Endodermal cell (in vitro differentiated cells): ENCODE measurements around the gene CCDC86. TPM values are rescaled to one million over a fixed set of nuclear protein-coding genes. Genes with fewer than 3 reads are reported as not detected.
A peak's percentile ranks its signal among the peaks of the same experiment; 100 is the strongest.

Experiments
- DNase-seq: peaks from one replicate; pipeline ENCODE4 v3.0.0-alpha.2; 2017
- H3K27ac ChIP-seq: 2 replicates; pipeline ENCODE4 v1.5.1; 2013; ENCODE audit warnings: mild to moderate bottlenecking, low read depth, low read length, moderate library complexity
- H3K27me3 ChIP-seq: 2 replicates; pipeline ENCODE4 v1.6.1; 2013; ENCODE audit warnings: mild to moderate bottlenecking, low read length, moderate library complexity; ENCODE audit not compliant: insufficient read depth, control insufficient read depth, poor library complexity, severe bottlenecking
- H3K36me3 ChIP-seq: 2 replicates; pipeline ENCODE4 v1.7.0; 2013; ENCODE audit warnings: mild to moderate bottlenecking, low read length, moderate library complexity; ENCODE audit not compliant: control insufficient read depth, insufficient read depth
- H3K4me1 ChIP-seq: one replicate; pipeline ENCODE4 v1.7.0; 2013; ENCODE audit warnings: low read length; ENCODE audit not compliant: control insufficient read depth, insufficient read depth
- H3K4me3 ChIP-seq: 2 replicates; pipeline ENCODE4 v1.5.1; 2013; ENCODE audit warnings: mild to moderate bottlenecking, low read length, moderate library complexity
- H3K9ac ChIP-seq: 2 replicates; pipeline ENCODE4 v1.6.1; 2013; ENCODE audit warnings: mild to moderate bottlenecking, low read length, moderate library complexity; ENCODE audit not compliant: poor library complexity, severe bottlenecking; ENCODE audit errors: extremely low read depth
- H3K9me3 ChIP-seq: 2 replicates; pipeline ENCODE4 v1.6.1; 2013; ENCODE audit warnings: mild to moderate bottlenecking, low read length, moderate library complexity; ENCODE audit not compliant: control insufficient read depth
- H3K27ac Mint-ChIP-seq: 2 replicates; pipeline ENCODE4 v1.8.0; 2020; ENCODE audit warnings: mixed read lengths
- H3K27me3 Mint-ChIP-seq: 2 replicates; pipeline ENCODE4 v1.8.0; 2021; ENCODE audit warnings: mild to moderate bottlenecking, mixed read lengths; ENCODE audit not compliant: insufficient read depth
- H3K36me3 Mint-ChIP-seq: 2 replicates; pipeline ENCODE4 v1.8.0; 2020; ENCODE audit warnings: low read depth, mixed read lengths
- H3K4me1 Mint-ChIP-seq: 2 replicates; pipeline ENCODE4 v1.8.0; 2020; ENCODE audit warnings: mixed read lengths
- H3K4me3 Mint-ChIP-seq: 2 replicates; pipeline ENCODE4 v1.8.0; 2020; ENCODE audit warnings: mild to moderate bottlenecking, moderate library complexity, mixed read lengths
- H3K9me3 Mint-ChIP-seq: 2 replicates; pipeline ENCODE4 v1.8.0; 2020; ENCODE audit warnings: mild to moderate bottlenecking, mixed read lengths
- CTCF ChIP-seq: fragments of 200-600 bp; sonication (generic); conservative IDR thresholded peaks from 2 replicates; pipeline ENCODE4 v1.5.0; 2021; ENCODE audit warnings: antibody characterized with exemption, mild to moderate bottlenecking
- WGBS, 2 experiments: methylation state at CpG; one replicate each; pipeline versions ENCODE4 v1.1.5 to v1.1.7; 2013; ENCODE audit warnings: missing lambda C conversion rate in 2 of 2, mixed read lengths in 1 of 2; ENCODE audit not compliant: insufficient coverage in 1 of 2, insufficient read length in 1 of 2; 5-methylcytosine and 5-hydroxymethylcytosine counted together
- total RNA-seq, 2 donors: library from RNA; stranded (reverse); fragmentation: NEBNext Ultra II Directional in 1 of 2; extraction: Animal tissue kit (Norgen Biotek cat#: 25700) in 1 of 2; gene quantifications; 2 replicates in 1 of 2; 3 replicates in 1 of 2; pipeline ENCODE4 v1.2.1, GENCODE V29; 2021

Gene CCDC86
- total RNA-seq, 2 donors from 2014 or later, result 22.4 to 27.9 TPM

- no peak overlapping the region for H3K4me3 ChIP-seq
- H3K36me3 Mint-ChIP-seq, result no peaks in the 10 kb centered on the region
- peaks cover 29% of the 10 kb centered on the region for H3K27me3 ChIP-seq
- H3K27me3 Mint-ChIP-seq, result peaks cover 38% of the 10 kb centered on the region
- peaks cover 6% of the 10 kb centered on the region for H3K4me1 ChIP-seq
- H3K4me3 Mint-ChIP-seq, result no peak overlapping the region
- 65 to 79% methylated on average over 9 of the region's 9 CpGs for WGBS, 2 experiments
- peaks cover 18% of the 10 kb centered on the region for H3K4me1 Mint-ChIP-seq
- TF ChIP-seq CTCF, result no peak
- H3K9me3 ChIP-seq, result no peaks in the 10 kb centered on the region
- no peak overlapping the region for H3K27ac Mint-ChIP-seq
- H3K9ac ChIP-seq, result no peak overlapping the region
- no peaks in the 10 kb centered on the region for H3K36me3 ChIP-seq
- no peaks in the 10 kb centered on the region for H3K9me3 Mint-ChIP-seq
- H3K27ac ChIP-seq, result no peak overlapping the region
- peak; percentile 60 for DNase-seq
Measured at GRCh38 chr11:60836866-60837515, 4.9 kb upstream of the CCDC86 start.

DNA sequence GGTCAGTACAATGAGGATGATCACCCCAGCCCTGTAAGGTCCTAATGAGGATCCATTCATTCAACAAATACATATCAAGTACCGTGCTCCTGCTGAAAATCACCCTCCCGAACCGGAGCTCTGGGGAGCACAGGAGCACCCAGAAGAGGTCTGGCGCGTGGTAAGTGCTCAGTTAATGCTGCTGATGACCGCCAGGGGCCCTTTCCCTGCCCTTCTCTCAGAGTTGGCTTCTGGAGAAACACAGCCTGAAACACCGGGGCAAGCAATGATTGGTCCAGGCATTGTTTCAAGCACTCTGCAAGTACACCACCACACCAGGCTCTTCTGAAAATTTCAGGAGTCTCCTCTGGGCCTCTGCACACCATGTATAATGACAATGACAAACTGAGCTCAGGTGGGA, 3.8 kb upstream of the CCDC86 start:
- no peak overlapping the region for H3K27ac ChIP-seq
- no peak overlapping the region for H3K4me3 ChIP-seq
- no peaks in the 10 kb centered on the region for H3K36me3 ChIP-seq
- peaks cover 30% of the 10 kb centered on the region for H3K27me3 Mint-ChIP-seq
- no peak overlapping the region for H3K9ac ChIP-seq
- no peaks in the 10 kb centered on the region for H3K36me3 Mint-ChIP-seq
- peak; percentile 73 for TF ChIP-seq CTCF
- no peaks in the 10 kb centered on the region for H3K9me3 Mint-ChIP-seq
- peaks cover 6% of the 10 kb centered on the region for H3K4me1 ChIP-seq
- no peaks in the 10 kb centered on the region for H3K9me3 ChIP-seq
- H3K4me3 Mint-ChIP-seq, result no peak overlapping the region
- H3K27me3 ChIP-seq, result peaks cover 18% of the 10 kb centered on the region
- 72 to 81% methylated on average over 6 to 7 of the region's 7 CpGs for WGBS, 2 experiments
- peak; percentile 77 for DNase-seq
- H3K27ac Mint-ChIP-seq, result no peak overlapping the region
- H3K4me1 Mint-ChIP-seq, result peaks cover 23% of the 10 kb centered on the region

DNA sequence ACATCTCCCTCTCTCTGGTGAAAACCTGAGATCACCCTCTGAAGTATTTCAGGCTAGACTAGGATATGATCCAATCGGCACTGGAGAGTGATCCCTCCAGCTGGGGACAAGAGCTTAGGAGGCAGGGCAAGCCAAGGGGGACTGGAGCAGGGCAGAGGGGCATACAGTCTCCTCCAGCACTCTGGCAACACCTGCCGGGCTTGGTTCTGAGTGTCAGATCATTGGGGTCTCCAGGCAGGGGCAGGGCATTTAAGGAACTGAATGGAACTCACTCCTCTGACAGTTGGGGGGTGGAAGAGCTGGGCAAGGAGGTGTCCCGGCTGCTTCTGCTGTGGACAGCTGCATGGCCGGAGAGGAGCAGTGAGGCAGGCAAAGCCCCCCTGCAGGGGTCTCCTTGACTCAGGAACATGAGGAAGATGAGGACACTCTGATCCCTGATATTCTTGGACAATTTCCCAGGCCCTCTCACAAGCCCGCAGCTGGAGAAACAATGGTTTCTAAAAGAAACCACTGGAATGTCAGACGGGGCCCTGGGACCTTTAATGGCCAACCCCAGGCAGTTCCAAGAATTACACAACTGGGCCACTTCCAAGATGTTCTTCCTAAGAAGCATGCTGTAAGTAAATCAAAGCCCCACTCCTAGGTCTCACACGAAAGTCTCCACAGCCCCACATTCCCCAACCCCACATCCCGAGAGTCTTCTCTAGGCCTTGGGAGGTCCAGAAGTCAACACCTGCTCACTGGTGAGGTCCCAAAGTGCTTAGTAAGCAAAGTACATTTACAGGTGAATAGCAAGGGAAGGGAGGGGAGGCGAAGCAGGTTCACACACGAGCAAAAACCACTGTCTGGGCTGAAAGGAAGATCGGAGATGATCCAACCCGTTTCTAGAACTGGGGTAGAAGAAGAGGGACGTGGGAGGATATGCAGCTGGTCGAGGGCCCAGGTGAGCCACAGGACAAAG, 1.2 kb upstream of the CCDC86 start:
- peaks cover 15% of the 10 kb centered on the region for H3K4me1 ChIP-seq
- no peak for DNase-seq
- H3K9ac ChIP-seq, result no peak overlapping the region
- Mint-ChIP-seq H3K27me3 (peaks cover 8% of the 10 kb centered on the region), H3K27ac (peak overlapping the region; percentile 91), H3K4me3 (no peak overlapping the region), H3K36me3 (peaks cover 2% of the 10 kb centered on the region), H3K4me1 (peaks cover 46% of the 10 kb centered on the region), H3K9me3 (no peaks in the 10 kb centered on the region)
- H3K27me3 ChIP-seq, result no peaks in the 10 kb centered on the region
- peak overlapping the region; percentile 94 for H3K4me3 ChIP-seq
- TF ChIP-seq CTCF, result no peak
- 91 to 93% methylated on average over 11 to 14 of the region's 14 CpGs for WGBS, 2 experiments
- no peaks in the 10 kb centered on the region for H3K36me3 ChIP-seq
- no peak overlapping the region for H3K27ac ChIP-seq
- no peaks in the 10 kb centered on the region for H3K9me3 ChIP-seq
